Sigmoid colon (tissue), 7 donors: ENCODE data around the gene ATXN2. TPM values are rescaled to one million over a fixed set of nuclear protein-coding genes. Genes with fewer than 3 reads are reported as not detected.

ENCODE experiments used
- DNase-seq: peaks from one replicate; pipeline ENCODE4 v3.0.0-alpha.2; 2019
- H3K27ac ChIP-seq, 4 donors: fragments of 200-600 bp; sonication (generic); one replicate each; pipeline ENCODE4 v1.5.1; 2016 to 2019; ENCODE audit warnings: mild to moderate bottlenecking in 1 of 4
- H3K27me3 ChIP-seq, 3 donors: fragments of 200-600 bp; sonication (generic); one replicate each; pipeline ENCODE4 v1.5.1; 2019; ENCODE audit warnings: mild to moderate bottlenecking in 1 of 3
- H3K36me3 ChIP-seq, 4 donors: fragments of 200-600 bp; sonication (generic); one replicate each; pipeline ENCODE4 v1.5.1; 2016 to 2019
- H3K4me1 ChIP-seq, 4 donors: fragments of 200-600 bp; sonication (generic); one replicate each; pipeline ENCODE4 v1.5.1; 2017 to 2019
- H3K4me3 ChIP-seq, 4 donors: fragments of 200-600 bp; sonication (generic); one replicate each; pipeline ENCODE4 v1.5.1; 2017 to 2019; ENCODE audit warnings: mild to moderate bottlenecking in 2 of 4, moderate library complexity in 1 of 4
- H3K9me3 ChIP-seq, 4 donors: fragments of 200-600 bp in 3 of 4; sonication (generic) in 3 of 4; one replicate each; pipeline versions ENCODE4 v1.5.1 to v1.6.1; 2013 to 2019
- EP300 ChIP-seq, 4 donors: sonication (generic); formaldehyde crosslinking; IDR thresholded peaks; one replicate each; pipeline ENCODE4 v1.6.1; 2017; ENCODE audit warnings: antibody characterized with exemption in 4 of 4
- POLR2A ChIP-seq, 2 donors: fragments of 450-650 bp; IDR thresholded peaks; one replicate each; pipeline ENCODE4 v1.6.1; 2016; ENCODE audit warnings: antibody characterized with exemption in 2 of 2, mild to moderate bottlenecking in 2 of 2, moderate library complexity in 2 of 2
- POLR2AphosphoS5 ChIP-seq, 4 donors: sonication (generic); formaldehyde crosslinking; IDR thresholded peaks; one replicate each; pipeline ENCODE4 v1.6.1; 2017; ENCODE audit warnings: antibody characterized with exemption in 4 of 4
- WGBS, 2 donors: extraction: QIAGEN DNeasy Blood & Tissue Kit; methylation state at CpG; one replicate each; pipeline ENCODE4 v1.1.7; 2013; 5-methylcytosine and 5-hydroxymethylcytosine counted together
- intact Hi-C: fragments of 100-400 bp; cut with DNase I; formaldehyde crosslinking; loops from one replicate; pipeline ENCODE4 v1.15.1; 2023
- polyA plus RNA-seq, 3 donors: library from polyadenylated mRNA; stranded (reverse); fragments of 200-250 nt; gene quantifications; one replicate each; pipeline ENCODE4 v1.2.3, GENCODE V29; 2013
- total RNA-seq, 4 donors: library from RNA; depleted of rRNA; stranded (reverse); fragments of >200 nt; gene quantifications; one replicate each; pipeline ENCODE4 v1.1.0, GENCODE V29; 2016
- TF ChIP-seq, protein P1 (sequence below), 4 experiments: fragments of 450-650 bp in 3 of 4; fragments of 200-600 bp in 1 of 4; IDR thresholded peaks; one replicate each; pipeline ENCODE4 v1.5.1; 2016 to 2019; ENCODE audit warnings: antibody characterized with exemption in 4 of 4, mild to moderate bottlenecking in 3 of 4, moderate library complexity in 2 of 4
- donor health status: healthy with polysubstance abuse.
- donor health status: Bipolar disorder and iron deficiency.
- donor health status: healthy.

ATXN2 gene
- total and polyA plus RNA-seq, 7 donors = 6.5 to 119 (median 42.5) TPM

DNA sequence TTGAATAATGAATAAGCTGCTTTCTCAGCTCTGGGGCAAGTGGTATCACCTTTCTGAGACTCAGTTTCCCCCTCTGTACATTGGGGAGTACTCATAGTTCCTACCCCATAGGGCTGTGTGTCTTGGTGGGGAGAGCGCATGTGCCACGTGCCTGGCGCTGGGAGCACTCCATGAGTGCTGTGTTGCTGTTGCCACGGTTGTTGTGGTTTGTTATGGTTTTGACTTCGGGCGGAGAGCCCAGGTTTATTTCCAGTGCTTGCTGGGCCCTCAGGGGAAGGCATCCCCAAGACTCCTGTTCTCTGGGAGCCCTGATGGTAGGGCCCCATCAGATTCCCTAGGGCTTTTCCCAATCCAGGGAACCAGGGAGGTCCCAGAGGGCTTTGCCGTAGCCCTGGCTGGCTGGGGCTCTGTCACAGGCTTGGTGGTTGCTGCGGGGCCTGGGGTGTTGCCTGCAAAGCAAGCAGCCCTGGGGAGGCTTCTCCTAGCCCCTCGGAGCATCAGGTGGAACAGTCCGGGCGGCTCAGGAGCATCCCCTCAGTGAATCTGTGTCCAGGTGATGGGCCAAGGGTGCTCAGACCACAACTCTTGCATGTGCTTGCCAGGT, 174.8 kb downstream of the ATXN2 start:
- 84 to 86% methylated on average over 11 of the region's 11 CpGs for WGBS, 2 donors
- H3K4me3 ChIP-seq = no peak overlapping the region
- H3K27ac ChIP-seq = no peak overlapping the region
- H3K4me1 ChIP-seq = peaks cover 0 to 40% (median 7%) of the 10 kb centered on the region in 4 donors
- H3K27me3 ChIP-seq = no peaks in the 10 kb centered on the region
- H3K9me3 ChIP-seq = no peaks in the 10 kb centered on the region
- H3K36me3 ChIP-seq = peaks cover 3 to 18% (median 6%) of the 10 kb centered on the region in 4 donors
- DNase-seq = no peak
- TF ChIP-seq EP300 (IDR thresholded peaks at IDR 0.05) = no peak
- TF ChIP-seq POLR2AphosphoS5 (IDR thresholded peaks at IDR 0.05) = no peak
- TF ChIP-seq POLR2A (IDR thresholded peaks at IDR 0.05) = no peak
- TF ChIP-seq, protein P1, sequence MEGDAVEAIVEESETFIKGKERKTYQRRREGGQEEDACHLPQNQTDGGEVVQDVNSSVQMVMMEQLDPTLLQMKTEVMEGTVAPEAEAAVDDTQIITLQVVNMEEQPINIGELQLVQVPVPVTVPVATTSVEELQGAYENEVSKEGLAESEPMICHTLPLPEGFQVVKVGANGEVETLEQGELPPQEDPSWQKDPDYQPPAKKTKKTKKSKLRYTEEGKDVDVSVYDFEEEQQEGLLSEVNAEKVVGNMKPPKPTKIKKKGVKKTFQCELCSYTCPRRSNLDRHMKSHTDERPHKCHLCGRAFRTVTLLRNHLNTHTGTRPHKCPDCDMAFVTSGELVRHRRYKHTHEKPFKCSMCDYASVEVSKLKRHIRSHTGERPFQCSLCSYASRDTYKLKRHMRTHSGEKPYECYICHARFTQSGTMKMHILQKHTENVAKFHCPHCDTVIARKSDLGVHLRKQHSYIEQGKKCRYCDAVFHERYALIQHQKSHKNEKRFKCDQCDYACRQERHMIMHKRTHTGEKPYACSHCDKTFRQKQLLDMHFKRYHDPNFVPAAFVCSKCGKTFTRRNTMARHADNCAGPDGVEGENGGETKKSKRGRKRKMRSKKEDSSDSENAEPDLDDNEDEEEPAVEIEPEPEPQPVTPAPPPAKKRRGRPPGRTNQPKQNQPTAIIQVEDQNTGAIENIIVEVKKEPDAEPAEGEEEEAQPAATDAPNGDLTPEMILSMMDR (IDR thresholded peaks at IDR 0.05) = no peak
- intact Hi-C loops = no loop called here

DNA sequence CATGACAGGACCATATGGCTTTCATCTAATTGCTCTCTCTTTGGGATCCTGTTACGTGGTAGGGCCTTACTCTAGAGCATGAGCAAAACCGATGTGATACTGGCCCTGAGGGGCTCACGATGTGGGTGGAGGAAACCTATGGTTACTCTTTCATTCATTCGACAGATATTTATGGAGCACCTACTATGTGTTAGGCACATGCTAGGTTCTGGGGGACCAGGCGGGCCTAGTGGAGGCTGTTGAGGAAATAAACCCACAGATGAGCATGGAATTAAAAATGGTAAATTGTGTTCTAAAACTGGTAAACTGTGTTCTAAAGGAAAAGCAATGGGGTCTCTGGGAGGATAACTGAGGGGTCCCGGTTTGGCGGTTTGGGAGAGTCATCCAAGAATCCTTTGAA, 178.6 kb downstream of the ATXN2 start:
- intact Hi-C loops = no loop called here
- no peak for DNase-seq
- 91 to 95% methylated on average over 7 of the region's 7 CpGs for WGBS, 2 donors

DNA sequence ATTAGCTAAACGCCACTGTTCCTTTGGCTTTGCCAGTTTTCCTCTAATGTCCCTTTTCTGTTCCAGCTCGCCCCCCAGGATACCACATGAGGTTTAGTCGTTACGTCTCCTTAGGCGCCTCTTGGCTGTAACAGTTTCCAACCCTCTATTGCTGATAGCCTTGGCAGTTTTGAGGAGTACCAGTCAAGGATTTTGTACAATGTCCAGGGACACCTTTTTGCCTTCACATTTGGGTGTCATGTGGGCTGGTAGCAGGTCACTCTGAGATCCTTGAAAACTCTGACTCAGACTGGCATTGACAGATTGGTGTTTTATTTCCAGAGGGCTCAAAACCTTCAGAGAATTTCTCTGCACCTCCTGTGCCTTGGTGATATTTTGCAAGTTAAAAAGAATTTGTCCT, 179.3 kb downstream of the ATXN2 start:
- Histone ChIP-seq H3K27ac (no peak overlapping the region), H3K36me3 (peaks cover 3 to 34% (median 14%) of the 10 kb centered on the region in 4 donors), H3K4me3 (no peak overlapping the region), H3K4me1 (peaks cover 0 to 11% (median 2%) of the 10 kb centered on the region in 4 donors), H3K9me3 (no peaks in the 10 kb centered on the region), H3K27me3 (no peaks in the 10 kb centered on the region)
- TF ChIP-seq POLR2A (IDR thresholded peaks at IDR 0.05) = no peak
- TF ChIP-seq, protein P1 (IDR thresholded peaks at IDR 0.05) = no peak
- no peak for TF ChIP-seq EP300 (IDR thresholded peaks at IDR 0.05)
- TF ChIP-seq POLR2AphosphoS5 (IDR thresholded peaks at IDR 0.05) = no peak
- intact Hi-C loops = no loop called here
- no peak for DNase-seq
- WGBS, 2 donors = 93 to 97% methylated on average over 5 of the region's 5 CpGs

More for the DNA sequence above, 178.6 kb downstream of the ATXN2 start:
- Histone ChIP-seq H3K27ac (no peak overlapping the region), H3K9me3 (no peaks in the 10 kb centered on the region), H3K4me1 (peaks cover 0 to 17% (median 2%) of the 10 kb centered on the region in 4 donors), H3K36me3 (peaks cover 3 to 34% (median 14%) of the 10 kb centered on the region in 4 donors), H3K27me3 (no peaks in the 10 kb centered on the region), H3K4me3 (no peak overlapping the region)
- TF ChIP-seq EP300 (IDR thresholded peaks at IDR 0.05) = no peak
- TF ChIP-seq, protein P1 (IDR thresholded peaks at IDR 0.05) = no peak
- no peak for TF ChIP-seq POLR2AphosphoS5 (IDR thresholded peaks at IDR 0.05)
- TF ChIP-seq POLR2A (IDR thresholded peaks at IDR 0.05) = no peak

DNA sequence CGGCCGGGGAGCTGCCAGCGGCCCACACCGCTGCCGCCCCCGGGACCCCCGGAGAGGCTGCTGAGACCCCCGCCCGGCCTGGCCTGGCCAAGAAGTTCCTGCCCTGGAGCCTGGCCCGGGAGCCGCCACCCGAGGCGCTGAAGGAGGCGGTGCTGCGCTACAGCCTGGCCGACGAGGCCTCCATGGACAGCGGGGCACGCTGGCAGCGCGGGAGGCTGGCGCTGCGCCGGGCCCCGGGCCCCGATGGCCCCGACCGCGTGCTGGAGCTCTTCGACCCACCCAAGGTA, 180.6 kb downstream of the ATXN2 start:
- H3K9me3 ChIP-seq = no peaks in the 10 kb centered on the region
- TF ChIP-seq, protein P1 (IDR thresholded peaks at IDR 0.05) = no peak
- TF ChIP-seq POLR2AphosphoS5 (IDR thresholded peaks at IDR 0.05) = no peak
- no peak for TF ChIP-seq EP300 (IDR thresholded peaks at IDR 0.05)
- no peak for TF ChIP-seq POLR2A (IDR thresholded peaks at IDR 0.05)
- no peak overlapping the region for H3K4me3 ChIP-seq
- intact Hi-C loops = no loop called here
- peaks cover 0 to 7% (median 2%) of the 10 kb centered on the region in 4 donors for H3K4me1 ChIP-seq
- H3K27ac ChIP-seq = no peak overlapping the region
- H3K27me3 ChIP-seq = no peaks in the 10 kb centered on the region
- 95 to 96% methylated on average over 30 of the region's 30 CpGs for WGBS, 2 donors
- DNase-seq = no peak
- H3K36me3 ChIP-seq = peaks cover 3 to 34% (median 14%) of the 10 kb centered on the region in 4 donors
